GM18498 (cell line): Measurements from ENCODE around the gene PAFAH2.
"Not testable (repeated sequence)": the region's sequence is repeated elsewhere in the genome, so short reads cannot be mapped to it uniquely, and the experiment has no call there.

ENCODE experiments used
- ATAC-seq: cut with Tn5 transposase; IDR thresholded peaks from one replicate; pipeline ENCODE4 v1.9.1; 2021; ENCODE audit warnings: mild to moderate bottlenecking, moderate library complexity; ENCODE audit not compliant: unreplicated experiment

PAFAH2 gene

DNA sequence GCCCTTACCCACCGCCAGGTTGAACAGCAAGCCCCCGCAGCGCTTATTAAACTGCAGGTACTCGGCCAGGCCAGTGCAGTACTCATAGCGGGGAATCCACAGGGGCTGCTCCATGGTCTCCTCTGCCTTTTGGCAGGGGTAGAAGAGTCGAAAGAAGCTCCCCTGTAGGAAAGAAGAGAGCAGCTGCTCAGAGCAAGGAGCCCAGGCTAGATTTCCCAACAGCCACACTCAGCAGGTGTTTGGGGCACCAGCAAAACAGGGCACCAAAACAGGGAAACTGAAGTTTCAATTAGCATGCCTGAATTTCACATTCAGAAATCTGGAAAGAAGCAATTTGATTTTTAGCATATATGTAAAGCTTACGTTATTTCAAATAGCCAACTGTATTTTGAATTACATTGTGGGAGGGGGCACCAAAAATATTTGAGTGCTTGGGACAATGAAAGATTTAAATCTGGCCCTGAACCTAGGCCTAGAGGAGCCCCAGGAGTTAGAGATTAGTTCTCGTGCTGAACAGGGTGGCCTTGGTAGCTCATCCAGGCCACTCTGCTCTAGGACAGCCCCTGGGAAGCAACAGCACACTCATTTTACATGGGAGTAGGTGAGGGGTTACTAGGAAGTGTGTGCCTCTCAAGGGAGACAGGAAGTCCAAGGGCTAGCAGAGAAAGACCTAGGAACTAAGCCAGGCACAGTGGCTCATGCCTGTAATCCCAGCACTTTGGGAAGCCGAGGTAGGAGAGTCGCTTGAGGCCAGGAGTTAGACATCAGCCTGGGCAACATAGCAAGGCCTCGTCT, 8.2 kb downstream of the PAFAH2 start:
- no peak for ATAC-seq

DNA sequence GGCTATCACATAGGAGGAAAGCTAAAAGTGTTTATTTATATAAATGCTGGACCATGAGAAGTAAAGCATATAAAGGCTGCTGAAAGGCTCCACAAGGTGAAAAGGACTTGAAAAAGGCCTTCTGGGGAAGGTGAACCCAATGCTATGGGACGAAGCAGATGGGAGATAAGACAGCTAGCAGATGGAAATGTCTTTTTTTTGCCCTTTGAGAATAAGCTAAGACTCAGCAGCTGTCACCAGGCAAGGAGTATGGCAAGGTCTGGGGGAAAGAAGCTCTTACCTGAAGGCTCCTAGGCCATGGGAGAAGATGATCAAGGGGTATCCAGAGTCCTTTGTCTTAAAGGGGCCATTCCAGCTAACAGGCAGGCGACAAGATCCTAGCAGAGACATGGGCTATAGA, 9.9 kb downstream of the PAFAH2 start:
- no peak for ATAC-seq

DNA sequence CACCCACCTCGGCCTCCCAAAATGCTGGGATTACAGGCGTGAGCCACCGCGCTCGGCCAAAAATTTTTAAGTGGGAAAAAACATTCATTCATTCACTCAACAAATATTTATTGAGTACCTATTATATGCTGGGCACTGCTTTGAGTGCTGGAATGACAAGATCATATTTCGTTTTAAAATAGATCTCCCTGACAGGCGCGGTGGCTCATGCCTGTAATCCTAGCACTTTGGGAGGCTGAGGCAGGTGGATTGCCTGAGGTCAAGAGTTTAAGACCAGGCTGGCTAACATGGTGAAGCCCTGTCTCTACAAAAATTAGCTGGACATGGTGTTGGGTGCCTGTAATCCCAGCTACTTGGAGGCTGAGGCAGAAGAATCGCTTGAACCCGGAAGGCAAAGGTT, 11.1 kb downstream of the PAFAH2 start:
- not testable (repeated sequence) for ATAC-seq

DNA sequence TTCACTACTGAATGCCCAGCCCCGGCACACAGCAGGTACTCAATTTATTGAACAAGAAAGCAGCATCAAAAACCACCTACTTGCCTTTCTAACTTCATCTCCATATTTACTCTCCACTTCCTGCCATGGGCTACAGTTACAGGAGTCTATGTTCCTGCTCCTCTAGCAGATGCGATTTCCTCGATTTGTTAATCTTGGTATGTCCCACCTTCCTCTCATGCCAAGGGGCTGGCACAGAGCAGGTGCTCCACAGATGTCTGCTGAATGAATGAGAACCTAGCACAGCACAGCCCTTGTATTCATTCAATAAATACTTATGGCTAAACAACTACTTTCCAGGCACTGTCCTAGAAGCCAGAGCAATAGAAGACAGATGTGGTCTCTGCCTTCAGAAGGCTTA, 12.2 kb downstream of the PAFAH2 start:
- no peak for ATAC-seq

DNA sequence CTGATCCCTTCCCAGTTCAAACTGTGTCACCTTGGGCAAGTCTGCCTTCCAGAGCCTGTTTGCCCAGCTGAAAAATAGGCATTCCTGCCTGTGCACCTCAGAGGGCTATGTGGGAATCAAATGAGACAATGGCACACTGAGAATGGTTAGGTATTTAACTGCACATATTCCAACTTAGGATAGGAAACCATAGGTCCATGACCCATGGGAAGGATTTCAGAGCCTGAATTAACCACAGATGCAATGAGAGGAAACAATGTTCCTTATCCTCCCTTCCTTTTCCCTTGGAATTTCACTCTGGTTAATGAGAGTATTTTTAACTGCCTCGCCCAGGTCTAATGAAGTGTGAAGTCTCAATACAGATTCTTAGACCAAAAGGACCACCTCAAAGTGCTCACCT, 12.7 kb downstream of the PAFAH2 start:
- no peak for ATAC-seq

DNA sequence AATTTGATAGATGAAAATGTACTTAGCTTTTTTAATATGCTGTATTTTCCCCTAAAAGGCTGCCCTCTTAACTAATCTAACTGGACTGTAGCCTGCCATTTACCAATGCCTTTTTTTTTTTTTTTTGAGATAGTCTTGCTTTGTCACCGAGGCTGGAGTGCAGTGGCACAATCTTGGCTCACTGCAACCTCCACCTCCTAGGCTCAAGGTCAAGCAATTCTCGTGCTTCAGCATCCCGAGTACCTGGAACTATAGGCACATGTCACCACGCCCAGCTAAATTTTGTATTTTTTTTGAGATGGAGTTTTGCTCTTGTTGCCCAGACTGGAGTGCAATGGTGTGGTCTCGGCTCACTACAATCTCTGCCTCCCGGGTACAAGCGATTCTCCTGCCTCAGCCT, 18.7 kb downstream of the PAFAH2 start:
- no peak for ATAC-seq

DNA sequence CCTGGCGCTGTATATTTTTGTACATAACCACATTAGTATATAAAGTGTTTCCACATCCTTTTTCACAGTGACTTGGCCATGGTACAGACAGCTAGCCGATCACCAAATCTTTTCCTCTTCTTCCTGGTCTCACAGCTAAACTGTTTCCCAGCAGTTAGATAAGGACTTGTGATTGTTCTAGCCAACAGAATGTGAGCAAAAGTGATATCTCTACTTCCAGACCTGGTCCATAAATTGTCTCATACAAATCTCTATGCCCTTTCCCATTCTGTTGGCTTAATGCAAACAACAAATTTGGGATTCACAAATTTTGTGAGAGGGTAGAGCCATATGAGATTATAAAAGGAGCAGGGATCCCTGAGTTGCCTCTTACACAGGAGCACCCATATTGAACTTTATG, 19.5 kb downstream of the PAFAH2 start:
- no peak for ATAC-seq

DNA sequence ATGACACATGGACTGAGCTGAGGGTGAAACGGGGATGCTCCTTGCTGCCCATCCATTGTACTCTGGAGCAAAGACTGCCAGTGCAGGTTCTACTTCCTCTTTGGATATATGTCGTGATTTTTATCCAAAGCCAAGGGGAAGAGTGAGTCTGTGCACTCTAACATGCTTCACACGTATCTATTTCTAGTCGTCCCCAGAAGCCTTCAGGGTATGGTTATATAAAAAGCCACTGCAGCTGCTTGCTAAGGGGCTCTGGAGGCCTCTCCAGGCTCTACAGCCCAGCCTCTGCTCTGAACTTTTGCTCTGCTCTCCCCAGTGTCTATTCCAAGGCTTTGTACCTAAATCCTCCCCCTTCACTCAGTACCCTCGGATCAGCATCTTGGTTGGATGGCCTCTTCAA, 20.1 kb downstream of the PAFAH2 start:
- no peak for ATAC-seq

DNA sequence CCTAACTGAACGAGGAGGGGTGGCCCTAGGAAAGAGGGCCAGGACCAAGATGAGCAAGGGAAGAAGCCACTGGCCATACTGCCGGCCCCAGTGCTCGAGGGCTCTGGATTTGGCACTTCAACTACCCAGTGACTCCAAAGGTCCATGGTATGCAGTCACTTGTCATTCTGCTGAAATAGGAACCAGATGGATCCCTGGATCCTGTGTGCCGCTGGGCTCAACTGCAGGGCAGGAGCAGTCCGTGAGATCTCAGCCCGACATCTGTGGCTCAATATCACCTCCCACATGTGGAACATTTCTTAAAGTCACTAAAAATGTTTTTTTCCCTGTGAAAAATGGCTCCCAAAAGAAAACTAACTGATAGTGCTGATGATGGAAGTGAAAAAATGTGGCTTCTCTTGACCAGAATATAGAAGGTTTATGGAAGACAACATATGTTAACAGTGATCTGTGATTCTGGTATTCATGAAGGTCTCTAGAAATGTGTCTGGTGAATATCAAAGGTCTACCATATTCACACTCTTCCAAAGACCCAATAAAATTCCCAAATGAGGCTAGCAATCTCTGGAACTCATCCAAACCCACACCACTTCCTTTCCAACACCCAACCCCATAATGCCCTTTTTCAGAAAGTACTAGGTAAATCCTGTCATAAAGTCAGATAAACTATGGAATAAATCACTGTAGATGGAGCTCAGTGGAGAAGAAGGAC, 24.1 kb downstream of the PAFAH2 start:
- ATAC-seq, result no peak

DNA sequence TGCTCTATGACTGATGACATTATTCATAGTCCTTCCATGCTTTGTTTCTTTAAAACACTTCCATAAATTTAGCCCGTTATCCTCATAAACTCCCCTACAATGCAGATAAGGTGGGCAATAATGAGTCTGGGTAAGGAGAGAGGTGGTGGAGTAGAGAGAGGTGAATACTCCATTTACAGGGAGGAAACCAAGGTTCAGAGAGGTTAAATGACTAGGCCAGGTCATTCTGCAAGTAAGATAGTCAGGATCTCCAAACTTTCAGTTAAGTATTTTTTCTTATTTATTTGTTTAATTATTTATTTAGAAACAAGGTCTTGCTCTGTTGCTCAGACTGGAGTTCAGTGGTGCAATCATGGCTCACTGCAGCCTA, 26.1 kb downstream of the PAFAH2 start:
- no peak for ATAC-seq

DNA sequence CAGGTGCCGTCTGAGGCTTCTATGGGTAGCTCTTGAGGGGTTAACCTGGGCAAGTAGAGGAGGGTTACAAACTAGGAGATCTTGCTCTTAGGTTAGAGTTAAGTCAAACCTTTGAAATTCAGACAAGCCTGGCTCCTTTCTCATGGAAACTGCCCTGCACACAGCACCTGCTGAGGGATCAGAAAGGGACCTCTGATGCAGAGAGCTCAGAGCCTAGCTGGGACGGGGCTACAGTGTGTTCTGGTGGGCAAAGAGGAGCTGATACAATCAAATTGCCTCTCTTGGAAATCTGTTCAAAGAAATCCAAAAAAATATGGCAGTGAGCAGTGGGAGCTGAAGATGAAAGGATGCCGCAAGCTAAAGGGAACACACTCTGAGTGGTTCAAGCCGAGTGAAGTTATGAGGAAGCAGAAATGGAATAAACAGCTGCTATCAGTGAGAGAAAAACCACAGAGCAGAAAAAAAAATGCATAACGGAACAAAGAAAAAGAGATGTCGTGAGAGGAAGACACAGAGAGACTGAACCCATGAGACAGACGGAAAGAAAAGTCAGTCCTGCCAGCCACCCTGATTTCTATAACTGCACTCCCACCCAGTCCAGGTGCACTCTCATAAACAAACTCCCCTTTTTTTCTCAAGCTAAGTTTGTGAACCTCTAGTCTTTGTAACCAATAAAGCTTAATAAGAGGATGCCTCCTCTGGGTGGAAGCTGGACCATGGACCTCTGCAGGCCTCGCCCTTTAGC, 26.6 kb downstream of the PAFAH2 start:
- ATAC-seq, result no peak

DNA sequence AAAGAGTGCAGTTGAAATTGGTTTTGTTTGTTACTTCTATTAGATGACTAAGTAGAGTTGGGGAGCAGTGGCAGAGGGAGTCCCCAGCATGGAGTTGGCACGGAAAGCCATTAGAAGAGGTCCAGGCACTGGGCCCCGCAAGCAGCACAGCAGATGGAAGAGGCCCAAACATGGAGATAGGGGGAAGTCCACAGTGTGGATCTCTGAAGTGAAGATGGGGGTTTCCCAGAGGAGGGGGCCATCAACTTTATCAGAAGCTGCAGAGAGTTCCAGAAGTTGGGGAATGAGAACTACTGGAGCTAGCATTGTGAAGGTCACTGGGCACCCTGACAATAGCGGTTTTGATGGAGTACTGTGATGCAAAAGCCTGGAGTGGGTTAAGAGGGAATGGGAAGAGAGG, 30.6 kb downstream of the PAFAH2 start:
- no peak for ATAC-seq

DNA sequence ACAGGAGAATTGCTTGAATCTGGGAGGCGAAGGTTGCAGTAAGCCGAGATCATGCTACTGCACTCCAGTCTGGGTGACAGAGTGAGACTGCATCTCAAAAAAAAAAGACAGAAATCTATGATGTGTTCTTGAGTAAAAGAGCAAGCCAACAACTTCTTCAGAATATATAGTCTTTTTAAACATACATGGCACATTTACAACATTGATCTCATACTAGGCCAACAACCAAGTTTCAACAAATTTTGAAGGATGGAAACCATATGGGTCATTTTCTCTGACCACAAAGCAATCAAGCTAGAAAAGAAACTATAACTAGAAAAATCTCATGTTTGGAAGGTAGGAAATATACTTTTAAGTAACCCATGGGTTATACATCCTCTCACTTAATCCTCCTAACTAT, 38.3 kb downstream of the PAFAH2 start:
- ATAC-seq, result no peak

DNA sequence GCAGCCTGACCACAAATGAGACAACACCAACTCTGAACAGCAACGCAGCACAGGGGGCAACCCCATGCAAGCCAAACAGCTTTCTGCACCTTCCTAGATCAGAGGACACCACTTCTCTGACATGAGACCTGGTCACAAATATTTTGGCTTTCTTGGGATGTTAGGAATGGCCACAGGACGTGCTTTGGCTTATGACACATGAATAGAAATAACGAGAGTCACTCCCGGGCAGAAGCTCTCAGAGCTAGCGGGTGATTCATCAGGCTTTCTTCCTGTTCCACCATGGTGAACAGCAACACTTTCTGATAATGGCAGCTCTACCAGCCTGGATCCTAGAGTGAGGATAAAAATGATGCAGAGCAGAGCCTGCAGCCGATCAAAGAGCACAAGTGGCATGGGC, 39.4 kb downstream of the PAFAH2 start:
- no peak for ATAC-seq

DNA sequence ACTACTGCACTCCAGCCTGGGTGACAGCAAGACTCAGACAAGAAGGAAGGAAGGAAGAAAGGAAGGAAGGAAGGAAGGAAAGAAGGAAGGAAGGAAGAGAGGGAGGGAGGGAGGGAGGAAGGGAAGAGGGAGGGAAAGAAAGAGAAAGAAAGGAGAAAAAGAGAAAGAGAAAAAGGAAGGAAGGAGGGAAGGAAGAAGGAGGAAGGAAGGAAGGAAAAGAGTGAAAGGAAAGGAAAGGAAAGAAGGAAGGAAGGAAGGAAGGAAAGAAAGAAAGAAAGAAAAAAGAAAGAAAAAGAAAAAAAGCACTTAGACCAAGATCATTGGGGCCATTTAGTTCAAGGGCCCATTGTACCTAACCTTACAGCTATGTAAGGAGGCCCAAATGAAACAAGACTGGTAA, 42.3 kb downstream of the PAFAH2 start:
- ATAC-seq, result no peak

DNA sequence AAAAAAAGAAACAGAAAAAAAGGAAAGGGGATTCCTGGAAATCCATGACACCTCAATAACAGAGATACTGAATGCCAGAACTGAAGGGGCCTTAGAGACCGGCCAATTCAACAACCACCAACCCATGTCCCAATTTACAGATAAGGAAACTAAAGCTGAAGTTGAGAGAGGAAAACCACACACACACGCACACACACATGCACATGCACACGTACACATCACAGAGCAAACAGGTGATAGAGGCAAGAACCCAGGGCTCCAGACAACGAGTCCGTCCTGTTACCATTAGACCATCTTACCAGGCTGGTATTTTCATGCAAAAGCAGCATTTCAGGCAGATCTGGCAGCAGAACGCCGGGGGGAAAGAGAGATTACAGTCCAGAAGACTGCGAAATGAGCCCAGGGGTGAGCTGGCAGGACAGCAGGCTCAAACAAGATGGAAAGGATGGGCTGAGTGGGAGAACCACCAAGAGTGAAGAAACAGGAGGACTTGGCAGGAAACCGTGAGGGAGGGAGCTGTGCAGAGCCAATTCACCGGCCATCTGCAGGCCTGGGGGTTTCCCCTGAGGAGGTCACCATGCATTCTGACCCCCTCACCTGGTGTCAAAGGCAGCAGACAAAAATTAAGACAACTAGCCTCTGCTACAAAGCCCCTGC, 43.5 kb downstream of the PAFAH2 start:
- ATAC-seq, result no peak

DNA sequence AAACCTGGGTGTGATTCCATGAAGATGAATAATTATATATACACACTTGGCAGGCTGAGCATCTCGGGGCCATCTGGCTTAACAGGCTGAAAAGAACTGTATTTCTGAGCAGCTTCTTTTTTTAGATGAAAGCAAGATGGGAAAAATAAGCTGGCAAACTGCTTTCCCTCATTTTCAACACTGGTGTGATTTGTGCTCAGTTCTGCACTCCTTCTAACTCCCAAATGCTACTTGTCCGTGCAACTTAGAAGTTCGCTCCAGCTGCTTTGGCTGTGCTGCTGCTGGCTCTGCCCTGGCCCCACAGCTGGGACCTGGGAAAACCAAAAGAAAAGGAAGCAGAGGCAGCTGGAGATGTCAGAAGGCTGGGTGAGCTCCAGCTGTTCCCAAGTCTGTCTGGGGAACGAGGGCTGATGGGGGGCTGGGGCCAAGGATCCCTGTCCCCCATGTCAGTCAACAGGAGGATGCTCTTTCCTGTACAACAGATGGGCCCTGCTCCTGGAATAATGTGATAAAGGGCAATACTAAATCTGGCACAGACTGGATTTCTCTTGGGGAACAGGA, 44.9 kb downstream of the PAFAH2 start:
- no peak for ATAC-seq

DNA sequence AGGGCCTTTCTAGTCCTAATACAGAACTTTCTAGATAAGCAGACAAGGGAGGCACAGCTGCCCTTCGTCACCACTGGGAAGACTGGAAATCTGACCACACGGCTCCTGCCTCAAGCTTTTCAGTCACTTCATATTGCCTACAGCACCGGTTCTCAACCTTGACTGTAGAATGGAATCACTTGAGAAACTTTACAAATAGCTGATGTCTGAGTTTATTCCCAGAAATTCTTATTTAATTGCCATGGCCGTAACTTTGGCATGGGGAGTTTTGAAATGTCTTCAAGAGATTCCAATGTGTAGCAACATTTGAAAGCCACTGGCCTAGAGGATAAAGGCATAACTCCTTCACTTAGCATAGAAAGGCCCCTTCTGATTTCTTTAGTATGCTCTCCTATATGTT, 49.2 kb downstream of the PAFAH2 start:
- ATAC-seq, result no peak

DNA sequence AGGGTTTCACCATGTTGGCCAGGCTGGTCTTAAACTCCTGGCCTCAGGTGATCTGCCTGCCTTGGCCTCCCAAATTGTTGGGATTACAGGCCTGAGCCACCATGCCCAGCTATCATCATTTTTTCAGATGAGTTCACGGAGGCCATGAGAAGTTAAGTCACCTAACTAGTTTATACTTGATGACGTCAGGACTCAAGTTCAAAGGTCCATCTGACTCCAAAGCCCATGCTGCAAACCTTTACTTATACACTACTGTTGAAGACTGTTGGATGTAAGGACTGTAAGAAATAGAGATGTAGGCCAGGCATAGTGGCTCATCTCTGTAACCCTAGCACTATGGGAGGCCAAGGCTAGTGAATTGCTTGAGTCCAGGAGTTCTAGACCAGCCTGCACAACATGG, 50.8 kb downstream of the PAFAH2 start:
- no peak for ATAC-seq

DNA sequence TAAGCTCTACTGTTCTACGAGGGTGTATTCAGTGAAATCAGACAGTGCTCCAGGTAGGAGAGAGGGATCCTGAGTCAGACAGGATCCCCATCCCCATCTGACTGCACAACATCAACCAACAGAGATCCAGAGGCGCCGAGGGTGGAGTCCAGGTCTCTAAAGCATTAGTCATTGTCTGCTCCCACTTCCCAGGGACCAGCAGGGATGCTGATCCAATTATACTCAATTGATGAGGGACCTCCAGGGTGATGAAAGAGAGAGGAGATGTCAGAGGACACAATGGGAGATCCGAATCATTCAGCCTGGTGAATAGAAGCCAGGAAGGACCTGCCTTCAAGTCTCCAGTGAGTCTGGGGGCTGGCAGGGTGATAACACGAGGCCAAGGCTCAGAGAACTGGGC, 52.1 kb downstream of the PAFAH2 start:
- no peak for ATAC-seq

DNA sequence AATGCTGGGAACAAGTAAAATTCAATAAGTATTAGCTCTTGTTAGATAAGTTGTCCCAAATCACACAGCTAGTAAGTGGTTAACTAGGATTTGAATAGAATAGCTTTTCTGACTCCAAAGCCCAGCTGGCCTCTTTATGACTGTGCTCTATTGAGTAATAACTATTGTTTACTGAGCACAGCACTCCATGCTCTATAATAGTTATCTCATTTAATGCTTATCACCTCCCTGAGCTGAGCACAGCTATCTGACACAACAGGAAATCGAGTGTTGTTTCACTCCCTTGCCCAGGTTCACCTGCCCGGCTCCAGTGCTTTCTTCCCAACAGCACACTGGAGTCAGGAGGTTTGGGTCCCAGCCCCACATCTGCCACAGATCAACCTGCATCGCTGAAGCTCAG, 52.9 kb downstream of the PAFAH2 start:
- ATAC-seq, result no peak
